Stimulated activated naive B cell treated with anti-CD40 and anti-IgM and Interleukin-4, amounts not matched to agents 10 μg/mL and 1 μg/mL and 100 μg/mL, for 72 hours (primary cell): Measurements from ENCODE around the gene DOCK4.

Source experiments
- ATAC-seq, 2 donors: fragments of 150-1000 bp; cut with Tn5 transposase; replicated peaks; 2 replicates each; pipeline ENCODE4 v1.10.0; 2021; ENCODE audit warnings: moderate library complexity in 1 of 2
- DNase-seq: peaks from one replicate; pipeline ENCODE4 v3.0.0; 2021
- H3K27ac Mint-ChIP-seq: one replicate; pipeline ENCODE4 v1.8.0; 2022; ENCODE audit warnings: mild to moderate bottlenecking, mixed read lengths
- H3K27me3 Mint-ChIP-seq, 2 donors: one replicate each; pipeline ENCODE4 v1.8.0; 2022; ENCODE audit warnings: mixed read lengths in 2 of 2
- H3K36me3 Mint-ChIP-seq, 2 donors: one replicate each; pipeline ENCODE4 v1.8.0; 2022; ENCODE audit warnings: mixed read lengths in 2 of 2, mild to moderate bottlenecking in 1 of 2
- H3K4me1 Mint-ChIP-seq, 2 donors: one replicate each; pipeline ENCODE4 v1.8.0; 2022; ENCODE audit warnings: mixed read lengths in 2 of 2, mild to moderate bottlenecking in 1 of 2
- H3K4me3 Mint-ChIP-seq, 2 donors: one replicate each; pipeline ENCODE4 v1.8.0; 2022; ENCODE audit warnings: mild to moderate bottlenecking in 2 of 2, mixed read lengths in 2 of 2, moderate library complexity in 1 of 2
- H3K9me3 Mint-ChIP-seq, 2 donors: one replicate each; pipeline ENCODE4 v1.8.0; 2022; ENCODE audit warnings: mixed read lengths in 2 of 2, mild to moderate bottlenecking in 1 of 2

The DOCK4 gene

GRCh38 chr7:112097524-112097923 is 108.7 kb downstream of the DOCK4 start:
- Mint-ChIP-seq H3K4me3 (no peak overlapping the region), H3K27me3 (peaks cover 0 to 8% of the 10 kb centered on the region in 2 donors), H3K9me3 (no peaks in the 10 kb centered on the region), H3K27ac (no peak overlapping the region), H3K36me3 (no peaks in the 10 kb centered on the region), H3K4me1 (no peaks in the 10 kb centered on the region)
- ATAC-seq: no peak
- no peak for DNase-seq

- DNase-seq: no peak
Observed at GRCh38 chr7:112093409-112093808, 112.8 kb downstream of the DOCK4 start.

GRCh38 chr7:112092709-112093395 is 113.3 kb downstream of the DOCK4 start:
- no peaks in the 10 kb centered on the region for H3K4me1 Mint-ChIP-seq
- H3K36me3 Mint-ChIP-seq: no peaks in the 10 kb centered on the region
- peaks cover 6 to 7% of the 10 kb centered on the region in 2 donors for H3K27me3 Mint-ChIP-seq
- no peaks in the 10 kb centered on the region for H3K9me3 Mint-ChIP-seq
- no peak for DNase-seq
- no peak overlapping the region for H3K4me3 Mint-ChIP-seq
- ATAC-seq: no peak
- no peak overlapping the region for H3K27ac Mint-ChIP-seq

More at GRCh38 chr7:112093409-112093808, 112.8 kb downstream of the DOCK4 start:
- H3K4me3 Mint-ChIP-seq: no peak overlapping the region
- no peaks in the 10 kb centered on the region for H3K36me3 Mint-ChIP-seq
- peaks cover 6 to 8% of the 10 kb centered on the region in 2 donors for H3K27me3 Mint-ChIP-seq
- no peaks in the 10 kb centered on the region for H3K4me1 Mint-ChIP-seq
- H3K27ac Mint-ChIP-seq: no peak overlapping the region
- ATAC-seq: no peak
- no peaks in the 10 kb centered on the region for H3K9me3 Mint-ChIP-seq

- no peaks in the 10 kb centered on the region for H3K36me3 Mint-ChIP-seq
- peaks cover 4 to 12% of the 10 kb centered on the region in 2 donors for H3K27me3 Mint-ChIP-seq
- no peak for DNase-seq
- H3K4me3 Mint-ChIP-seq: no peak overlapping the region
- ATAC-seq: no peak
- no peak overlapping the region for H3K27ac Mint-ChIP-seq
- H3K9me3 Mint-ChIP-seq: no peaks in the 10 kb centered on the region
- no peaks in the 10 kb centered on the region for H3K4me1 Mint-ChIP-seq
Observed at GRCh38 chr7:112092306-112092705, 113.9 kb downstream of the DOCK4 start.

GRCh38 chr7:112091768-112092167 is 114.4 kb downstream of the DOCK4 start:
- Mint-ChIP-seq H3K27ac (no peak overlapping the region), H3K9me3 (no peaks in the 10 kb centered on the region), H3K36me3 (no peaks in the 10 kb centered on the region)

GRCh38 chr7:112089551-112089950 is 116.6 kb downstream of the DOCK4 start:
- Mint-ChIP-seq H3K4me3 (no peak overlapping the region), H3K4me1 (peaks cover 2 to 4% of the 10 kb centered on the region in 2 donors), H3K9me3 (no peaks in the 10 kb centered on the region), H3K27ac (no peak overlapping the region), H3K27me3 (peaks cover 5 to 18% of the 10 kb centered on the region in 2 donors), H3K36me3 (no peaks in the 10 kb centered on the region)
- DNase-seq (no peak), ATAC-seq (no peak)

More at GRCh38 chr7:112091768-112092167, 114.4 kb downstream of the DOCK4 start:
- Mint-ChIP-seq H3K27me3 (peaks cover 4 to 13% of the 10 kb centered on the region in 2 donors), H3K4me1 (no peaks in the 10 kb centered on the region), H3K4me3 (no peak overlapping the region)
- no peak for ATAC-seq
- no peak for DNase-seq

GRCh38 chr7:112088484-112089016 is 117.6 kb downstream of the DOCK4 start:
- DNase-seq (no peak), ATAC-seq (no peak)
- Mint-ChIP-seq H3K36me3 (no peaks in the 10 kb centered on the region), H3K27me3 (peaks cover 5 to 18% of the 10 kb centered on the region in 2 donors), H3K27ac (no peak overlapping the region), H3K9me3 (no peaks in the 10 kb centered on the region), H3K4me3 (no peak overlapping the region), H3K4me1 (peaks cover 10 to 12% of the 10 kb centered on the region in 2 donors)

GRCh38 chr7:112086496-112087254 is 119.5 kb downstream of the DOCK4 start:
- Mint-ChIP-seq H3K27me3 (peaks cover 5 to 14% of the 10 kb centered on the region in 2 donors), H3K36me3 (no peaks in the 10 kb centered on the region), H3K27ac (no peak overlapping the region), H3K4me1 (peaks cover 14 to 19% of the 10 kb centered on the region in 2 donors), H3K9me3 (no peaks in the 10 kb centered on the region), H3K4me3 (no peak overlapping the region)
- ATAC-seq (no peak), DNase-seq (no peak)

- H3K27ac Mint-ChIP-seq: no peak overlapping the region
- peaks cover 22 to 33% of the 10 kb centered on the region in 2 donors for H3K4me1 Mint-ChIP-seq
- peaks cover 5 to 11% of the 10 kb centered on the region in 2 donors for H3K27me3 Mint-ChIP-seq
- H3K4me3 Mint-ChIP-seq: no peak overlapping the region
- H3K9me3 Mint-ChIP-seq: no peaks in the 10 kb centered on the region
- DNase-seq (no peak), ATAC-seq (peak; percentile 56 to 61)
- H3K36me3 Mint-ChIP-seq: no peaks in the 10 kb centered on the region
Observed at GRCh38 chr7:112084520-112084971, 121.7 kb downstream of the DOCK4 start.

GRCh38 chr7:112083776-112084355 is 122.3 kb downstream of the DOCK4 start:
- H3K36me3 Mint-ChIP-seq: no peaks in the 10 kb centered on the region
- H3K9me3 Mint-ChIP-seq: no peaks in the 10 kb centered on the region
- no peak overlapping the region for H3K4me3 Mint-ChIP-seq
- H3K27me3 Mint-ChIP-seq: peaks cover 5 to 11% of the 10 kb centered on the region in 2 donors
- ATAC-seq (no peak), DNase-seq (no peak)
- no peak overlapping the region for H3K27ac Mint-ChIP-seq
- peaks cover 22 to 33% of the 10 kb centered on the region in 2 donors for H3K4me1 Mint-ChIP-seq

GRCh38 chr7:112082306-112082705 is 123.9 kb downstream of the DOCK4 start:
- Mint-ChIP-seq H3K27me3 (peaks cover 5 to 10% of the 10 kb centered on the region in 2 donors), H3K9me3 (no peaks in the 10 kb centered on the region), H3K36me3 (no peaks in the 10 kb centered on the region), H3K4me1 (peaks cover 22 to 33% of the 10 kb centered on the region in 2 donors), H3K27ac (no peak overlapping the region), H3K4me3 (no peak overlapping the region)
- ATAC-seq (no peak), DNase-seq (no peak)

- Mint-ChIP-seq H3K27ac (no peak overlapping the region), H3K36me3 (no peaks in the 10 kb centered on the region), H3K9me3 (no peaks in the 10 kb centered on the region), H3K27me3 (peaks cover 4 to 9% of the 10 kb centered on the region in 2 donors), H3K4me3 (no peak overlapping the region), H3K4me1 (peaks cover 22 to 33% of the 10 kb centered on the region in 2 donors)
- DNase-seq: no peak
- no peak for ATAC-seq
Observed at GRCh38 chr7:112081778-112082177, 124.4 kb downstream of the DOCK4 start.

GRCh38 chr7:112080978-112081377 is 125.2 kb downstream of the DOCK4 start:
- DNase-seq: peak; percentile 19
- ATAC-seq: peak; percentile 52 to 56
- Mint-ChIP-seq H3K4me3 (peak overlapping the region in 1 of 2 donors; percentile 5), H3K27me3 (peaks cover 4 to 5% of the 10 kb centered on the region in 2 donors), H3K9me3 (no peaks in the 10 kb centered on the region), H3K27ac (no peak overlapping the region), H3K4me1 (peaks cover 22 to 33% of the 10 kb centered on the region in 2 donors), H3K36me3 (no peaks in the 10 kb centered on the region)

- peaks cover 22 to 33% of the 10 kb centered on the region in 2 donors for H3K4me1 Mint-ChIP-seq
- no peaks in the 10 kb centered on the region for H3K36me3 Mint-ChIP-seq
- no peaks in the 10 kb centered on the region for H3K9me3 Mint-ChIP-seq
- H3K27me3 Mint-ChIP-seq: peaks cover under 1 to 6% of the 10 kb centered on the region in 2 donors
- H3K27ac Mint-ChIP-seq: no peak overlapping the region
- H3K4me3 Mint-ChIP-seq: no peak overlapping the region
- ATAC-seq (peak; percentile 90 to 92), DNase-seq (no peak)
Observed at GRCh38 chr7:112080441-112080840, 125.8 kb downstream of the DOCK4 start.
